ENCODE measurements around the gene SRCIN1.

Gene SRCIN1

GRCh38 chr17:38512473-38513058, 93.2 kb downstream of the SRCIN1 start:
- H3K36me3 ChIP-seq (ENCODE audit: control insufficient read depth, low read length), result no peaks in the 10 kb centered on the region
- H3K4me3 ChIP-seq (ENCODE audit: low read length), result no peak overlapping the region
- H3K27me3 ChIP-seq (ENCODE audit: control insufficient read depth, low read length), result no peaks in the 10 kb centered on the region; the same call in 1 of the 2 replicates
- H3K4me1 ChIP-seq (ENCODE audit: control insufficient read depth, low read length), result no peaks in the 10 kb centered on the region
- H4K20me1 ChIP-seq (ENCODE audit: control insufficient read depth, insufficient read depth, low read depth, low read length), result no peaks in the 10 kb centered on the region; the same call in 1 of the 2 replicates
- no peaks in the 10 kb centered on the region for H3K9me2 ChIP-seq (replicated peaks; ENCODE audit: control insufficient read depth, low read length)
- H3K9me3 ChIP-seq (ENCODE audit: control insufficient read depth, insufficient read depth, low read length), result no peaks in the 10 kb centered on the region
- no peak overlapping the region for H3K27ac ChIP-seq (ENCODE audit: low read depth, low read length)
- no peaks in the 10 kb centered on the region for H3F3A ChIP-seq (ENCODE audit: control insufficient read depth, insufficient read depth)
- no peak overlapping the region for H3K4me2 ChIP-seq (ENCODE audit: low read length)
- H3K79me2 ChIP-seq (ENCODE audit: control insufficient read depth, low read length), result no peaks in the 10 kb centered on the region
- TF ChIP-seq CTCF (IDR thresholded peaks at IDR 0.05; ENCODE audit: low read depth, low read length, poor library complexity, severe bottlenecking), result no peak
- no peak for TF ChIP-seq EZH2phosphoT487 (IDR thresholded peaks at IDR 0.05; ENCODE audit: borderline replicate concordance, low read length)

- H3K27me3 ChIP-seq (ENCODE audit: control insufficient read depth, low read length), result peaks cover 3% of the 10 kb centered on the region; the same call in 1 of the 2 replicates
- H3K79me2 ChIP-seq (ENCODE audit: control insufficient read depth, low read length), result no peaks in the 10 kb centered on the region
- no peak overlapping the region for H3K27ac ChIP-seq (ENCODE audit: low read depth, low read length)
- H4K20me1 ChIP-seq (ENCODE audit: control insufficient read depth, insufficient read depth, low read depth, low read length), result no peaks in the 10 kb centered on the region; the same call in 1 of the 2 replicates
- no peak overlapping the region for H3K4me3 ChIP-seq (ENCODE audit: low read length)
- H3F3A ChIP-seq (ENCODE audit: control insufficient read depth, insufficient read depth), result no peaks in the 10 kb centered on the region
- H3K4me2 ChIP-seq (ENCODE audit: low read length), result no peak overlapping the region
- H3K9me2 ChIP-seq (replicated peaks; ENCODE audit: control insufficient read depth, low read length), result no peaks in the 10 kb centered on the region
- no peaks in the 10 kb centered on the region for H3K36me3 ChIP-seq (ENCODE audit: control insufficient read depth, low read length)
- no peaks in the 10 kb centered on the region for H3K9me3 ChIP-seq (ENCODE audit: control insufficient read depth, insufficient read depth, low read length)
- TF ChIP-seq CTCF (IDR thresholded peaks at IDR 0.05; ENCODE audit: low read depth, low read length, poor library complexity, severe bottlenecking) (no peak), EZH2phosphoT487 (IDR thresholded peaks at IDR 0.05; ENCODE audit: borderline replicate concordance, low read length) (no peak)
- no peaks in the 10 kb centered on the region for H3K4me1 ChIP-seq (ENCODE audit: control insufficient read depth, low read length)
These were observed 94.3 kb downstream of the SRCIN1 start for GRCh38 chr17:38511150-38512108.

- H3K36me3 ChIP-seq (ENCODE audit: control insufficient read depth, low read length), result no peaks in the 10 kb centered on the region
- peaks cover 6% of the 10 kb centered on the region; the same call in 1 of the 2 replicates for H3K27me3 ChIP-seq (ENCODE audit: control insufficient read depth, low read length)
- H4K20me1 ChIP-seq (ENCODE audit: control insufficient read depth, insufficient read depth, low read depth, low read length), result no peaks in the 10 kb centered on the region; the same call in 1 of the 2 replicates
- TF ChIP-seq EZH2phosphoT487 (IDR thresholded peaks at IDR 0.05; ENCODE audit: borderline replicate concordance, low read length), result no peak
- no peak for TF ChIP-seq CTCF (IDR thresholded peaks at IDR 0.05; ENCODE audit: low read depth, low read length, poor library complexity, severe bottlenecking)
- H3K9me2 ChIP-seq (replicated peaks; ENCODE audit: control insufficient read depth, low read length), result no peaks in the 10 kb centered on the region
- H3K4me3 ChIP-seq (ENCODE audit: low read length), result no peak overlapping the region
- no peaks in the 10 kb centered on the region for H3K4me1 ChIP-seq (ENCODE audit: control insufficient read depth, low read length)
- H3F3A ChIP-seq (ENCODE audit: control insufficient read depth, insufficient read depth), result no peaks in the 10 kb centered on the region
- H3K79me2 ChIP-seq (ENCODE audit: control insufficient read depth, low read length), result no peaks in the 10 kb centered on the region
- no peak overlapping the region for H3K4me2 ChIP-seq (ENCODE audit: low read length)
- no peak overlapping the region for H3K27ac ChIP-seq (ENCODE audit: low read depth, low read length)
- H3K9me3 ChIP-seq (ENCODE audit: control insufficient read depth, insufficient read depth, low read length), result no peaks in the 10 kb centered on the region
These were observed 95.2 kb downstream of the SRCIN1 start for GRCh38 chr17:38510421-38511149.

Data from DOHH2 (cell line).